Spleen (tissue), 11 donors: ENCODE measurements around the gene KRTAP10-2. TPM values are rescaled to one million over a fixed set of nuclear protein-coding genes. Genes with fewer than 3 reads are reported as not detected.

Experiments used
- DNase-seq: peaks from one replicate; pipeline ENCODE4 v3.0.0-alpha.2; 2020
- H3K27ac ChIP-seq, 8 donors: fragments of 200-600 bp; sonication (generic) in 7 of 8; 1 replicate in 4 of 8; 2 replicates in 4 of 8; pipeline versions ENCODE4 v1.5.0 to v1.8.0; 2016 to 2021; ENCODE audit warnings: inconsistent platforms in 4 of 8, mild to moderate bottlenecking in 4 of 8, moderate library complexity in 1 of 8
- H3K27me3 ChIP-seq, 7 donors: fragments of 200-600 bp; sonication (generic) in 6 of 7; replicated peaks in 1 of 7; 1 replicate in 4 of 7; 2 replicates in 3 of 7; pipeline versions ENCODE4 v1.5.0 to v1.8.0; 2016 to 2021; ENCODE audit warnings: inconsistent platforms in 3 of 7, mild to moderate bottlenecking in 1 of 7
- H3K36me3 ChIP-seq, 6 donors: fragments of 200-600 bp; sonication (generic) in 5 of 6; 1 replicate in 4 of 6; 2 replicates in 2 of 6; pipeline versions ENCODE4 v1.5.0 to v1.8.0; 2016 to 2021; ENCODE audit warnings: inconsistent platforms in 2 of 6
- H3K4me1 ChIP-seq, 6 donors: fragments of 200-600 bp; sonication (generic) in 5 of 6; 1 replicate in 3 of 6; 2 replicates in 3 of 6; pipeline versions ENCODE4 v1.5.0 to v1.8.0; 2016 to 2021; ENCODE audit warnings: inconsistent platforms in 3 of 6
- H3K4me3 ChIP-seq, 8 donors: fragments of 200-600 bp; sonication (generic) in 7 of 8; 1 replicate in 4 of 8; 2 replicates in 4 of 8; pipeline versions ENCODE4 v1.5.0 to v1.8.0; 2016 to 2021; ENCODE audit warnings: inconsistent platforms in 4 of 8, mild to moderate bottlenecking in 4 of 8, moderate library complexity in 2 of 8
- H3K9me3 ChIP-seq, 8 donors: fragments of 200-600 bp; sonication (generic) in 7 of 8; 1 replicate in 4 of 8; 2 replicates in 4 of 8; pipeline versions ENCODE4 v1.5.0 to v1.8.0; 2016 to 2021; ENCODE audit warnings: inconsistent platforms in 4 of 8
- POLR2A ChIP-seq, 3 donors: fragments of 450-650 bp; IDR thresholded peaks; one replicate each; pipeline ENCODE4 v1.5.1; 2017; ENCODE audit warnings: antibody characterized with exemption in 3 of 3, mild to moderate bottlenecking in 1 of 3
- POLR2AphosphoS5 ChIP-seq, 3 donors: sonication (generic); formaldehyde crosslinking; IDR thresholded peaks; one replicate each; pipeline ENCODE4 v1.5.1; 2017; ENCODE audit warnings: antibody characterized with exemption in 3 of 3
- WGBS, 5 donors: extraction: QIAGEN DNeasy Blood & Tissue Kit in 3 of 5; methylation state at CpG; one replicate each; pipeline versions ENCODE4 v1.1.5 to v1.1.7; 2013 to 2018; 5-methylcytosine and 5-hydroxymethylcytosine counted together
- intact Hi-C: fragments of 100-400 bp; cut with DNase I; formaldehyde crosslinking; loops from one replicate; pipeline ENCODE4 v1.15.0; 2023; ENCODE audit warnings: low total_unique reads
- polyA plus RNA-seq, 3 donors: library from polyadenylated mRNA; stranded (reverse); fragments of 200-250 nt; gene quantifications; one replicate each; pipeline ENCODE4 v1.2.1, GENCODE V29; 2013
- total RNA-seq, 7 donors: library from RNA; depleted of rRNA in 3 of 7; stranded (reverse); fragments of >200 nt in 3 of 7; fragmentation: NEBNext Ultra II Directional in 4 of 7; extraction: Animal tissue kit (Norgen Biotek cat#: 25700) in 4 of 7; gene quantifications; one replicate each; pipeline versions ENCODE4 v1.1.0 to v1.2.1, GENCODE V29; 2016 to 2021
- TF ChIP-seq, protein P1 (sequence below), 11 experiments: fragments of 200-600 bp in 7 of 11; fragments of 450-650 bp in 4 of 11; sonication (generic) in 4 of 11; IDR thresholded peaks in 8 of 11; conservative IDR thresholded peaks in 3 of 11; 1 replicate in 7 of 11; 2 replicates in 4 of 11; pipeline versions ENCODE4 v1.4.0 to v1.8.0; 2016 to 2021; ENCODE audit warnings: antibody characterized with exemption in 11 of 11, inconsistent platforms in 4 of 11, mild to moderate bottlenecking in 1 of 11
- donor health status: healthy with polysubstance abuse.
- donor health status: DM: no; HTN: no; CAD: no; lungs with moderate emphysema.
- donor health status: DM: no; HTN: no; CAD: no.
- donor health status: Bipolar disorder and iron deficiency.
- donor health status: healthy.
- donor health status: DM: no; HTN: no; CAD: no.
- donor health status: DM: yes; HTN: yes; CAD: no.

The KRTAP10-2 gene
- total and polyA plus RNA-seq, 10 donors: not detected

DNA sequence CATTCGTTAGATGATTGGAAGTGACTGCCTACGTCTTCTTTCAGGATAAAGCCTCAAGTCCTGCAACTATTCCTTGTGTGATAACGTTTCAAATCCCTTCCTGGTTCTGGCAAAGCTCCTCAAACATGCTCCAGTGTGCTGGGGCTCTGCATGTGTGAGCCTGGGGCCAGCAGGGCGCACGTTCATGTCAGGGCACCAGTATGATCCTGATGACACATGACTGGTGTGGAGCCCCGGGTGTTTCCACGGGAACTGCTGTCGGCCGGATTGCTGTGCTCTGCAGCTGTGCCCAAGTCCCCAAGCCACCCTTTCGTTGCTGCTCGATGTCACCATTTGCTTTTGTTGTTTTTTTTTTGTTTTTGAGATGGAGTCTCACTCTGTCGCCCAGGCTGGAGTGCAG is 32.6 kb downstream of the KRTAP10-2 start:
- DNase-seq: peak; percentile 45
- WGBS, 5 donors: 72 to 86% (median 83%) methylated on average over 12 of the region's 12 CpGs
- intact Hi-C loops: no loop called here

DNA sequence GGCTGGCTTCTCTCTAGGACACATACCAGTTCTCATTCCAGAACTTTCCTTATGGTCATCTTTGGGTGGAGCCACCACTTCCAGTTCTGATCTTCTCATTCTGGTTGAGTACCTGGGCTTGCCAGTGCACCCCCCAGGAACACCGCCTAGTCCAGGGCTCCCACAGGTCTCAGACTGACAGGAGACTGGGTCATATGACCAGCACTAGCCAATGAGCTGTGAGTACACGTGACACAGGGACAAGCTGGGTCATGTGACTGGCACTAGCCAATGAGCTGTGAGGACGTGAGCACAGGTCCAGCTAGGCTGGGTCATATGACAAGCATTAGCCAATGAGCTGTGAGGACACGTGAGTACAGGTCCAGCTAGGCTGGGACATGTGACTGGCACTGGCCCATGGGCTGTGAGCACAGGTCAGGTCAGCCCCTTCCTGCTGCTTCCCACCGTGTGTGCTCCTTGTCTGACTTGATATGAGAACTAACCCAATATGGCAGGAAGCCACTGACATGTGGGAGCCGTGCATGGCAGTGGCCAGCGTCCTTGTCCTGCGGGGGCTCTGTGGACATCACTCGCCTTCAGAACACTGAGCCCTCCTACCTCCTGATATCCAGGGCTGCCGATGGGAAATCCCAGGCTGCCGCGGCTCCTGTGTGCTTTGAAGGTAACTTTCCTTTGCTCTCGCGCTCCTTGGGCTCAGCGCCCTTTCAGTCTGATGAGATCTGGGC is 34.0 kb downstream of the KRTAP10-2 start:
- no peaks in the 10 kb centered on the region for H3K9me3 ChIP-seq
- intact Hi-C loops: no loop called here
- no peaks in the 10 kb centered on the region for H3K36me3 ChIP-seq
- no peak overlapping the region for H3K4me3 ChIP-seq
- H3K27ac ChIP-seq: no peak overlapping the region
- TF ChIP-seq POLR2A (IDR thresholded peaks at IDR 0.05) (no peak), POLR2AphosphoS5 (IDR thresholded peaks at IDR 0.05) (peak in 1 of 3 donors; percentile 36)
- peaks cover 0 to 26% (median 0%) of the 10 kb centered on the region in 7 donors for H3K27me3 ChIP-seq
- WGBS, 5 donors: 77 to 93% (median 81%) methylated on average over 13 to 15 of the region's 15 CpGs
- DNase-seq: peak; percentile 56
- no peaks in the 10 kb centered on the region for H3K4me1 ChIP-seq

More for the DNA sequence above, 32.6 kb downstream of the KRTAP10-2 start:
- no peak overlapping the region for H3K27ac ChIP-seq
- no peaks in the 10 kb centered on the region for H3K4me1 ChIP-seq
- no peaks in the 10 kb centered on the region for H3K9me3 ChIP-seq
- H3K4me3 ChIP-seq: no peak overlapping the region
- H3K27me3 ChIP-seq: peaks cover 0 to 30% (median 0%) of the 10 kb centered on the region in 7 donors
- no peaks in the 10 kb centered on the region for H3K36me3 ChIP-seq
- TF ChIP-seq POLR2A (IDR thresholded peaks at IDR 0.05) (no peak), POLR2AphosphoS5 (IDR thresholded peaks at IDR 0.05) (no peak)
- TF ChIP-seq, protein P1, sequence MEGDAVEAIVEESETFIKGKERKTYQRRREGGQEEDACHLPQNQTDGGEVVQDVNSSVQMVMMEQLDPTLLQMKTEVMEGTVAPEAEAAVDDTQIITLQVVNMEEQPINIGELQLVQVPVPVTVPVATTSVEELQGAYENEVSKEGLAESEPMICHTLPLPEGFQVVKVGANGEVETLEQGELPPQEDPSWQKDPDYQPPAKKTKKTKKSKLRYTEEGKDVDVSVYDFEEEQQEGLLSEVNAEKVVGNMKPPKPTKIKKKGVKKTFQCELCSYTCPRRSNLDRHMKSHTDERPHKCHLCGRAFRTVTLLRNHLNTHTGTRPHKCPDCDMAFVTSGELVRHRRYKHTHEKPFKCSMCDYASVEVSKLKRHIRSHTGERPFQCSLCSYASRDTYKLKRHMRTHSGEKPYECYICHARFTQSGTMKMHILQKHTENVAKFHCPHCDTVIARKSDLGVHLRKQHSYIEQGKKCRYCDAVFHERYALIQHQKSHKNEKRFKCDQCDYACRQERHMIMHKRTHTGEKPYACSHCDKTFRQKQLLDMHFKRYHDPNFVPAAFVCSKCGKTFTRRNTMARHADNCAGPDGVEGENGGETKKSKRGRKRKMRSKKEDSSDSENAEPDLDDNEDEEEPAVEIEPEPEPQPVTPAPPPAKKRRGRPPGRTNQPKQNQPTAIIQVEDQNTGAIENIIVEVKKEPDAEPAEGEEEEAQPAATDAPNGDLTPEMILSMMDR (IDR thresholded peaks at IDR 0.05 in 8 of 11, conservative IDR thresholded peaks at IDR 0.05 in 3 of 11): no peak

DNA sequence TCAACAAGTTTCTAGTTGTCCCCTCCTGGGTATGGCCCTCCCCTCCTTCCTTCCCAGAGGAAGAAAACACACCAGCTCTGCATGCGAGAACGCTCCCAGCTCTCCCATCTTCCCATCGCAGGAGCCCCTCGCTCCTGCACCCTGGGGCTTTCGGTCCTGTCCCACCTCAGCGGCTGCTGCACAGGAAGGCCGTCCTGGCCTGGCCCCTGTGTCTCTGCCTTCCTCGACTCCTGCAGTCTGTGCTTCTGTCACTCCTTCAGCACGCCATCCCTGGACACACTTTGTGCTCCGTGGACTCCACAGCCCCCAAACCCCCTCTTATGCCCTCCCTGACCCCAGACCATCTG is 34.5 kb downstream of the KRTAP10-2 start:
- Histone ChIP-seq H3K27ac (no peak overlapping the region), H3K27me3 (peaks cover 0 to 21% (median 0%) of the 10 kb centered on the region in 7 donors), H3K4me1 (no peaks in the 10 kb centered on the region), H3K4me3 (no peak overlapping the region), H3K9me3 (no peaks in the 10 kb centered on the region), H3K36me3 (no peaks in the 10 kb centered on the region)
- peak; percentile 47 for DNase-seq
- WGBS, 5 donors: 85 to 92% (median 88%) methylated on average over 10 of the region's 10 CpGs
- TF ChIP-seq POLR2AphosphoS5 (IDR thresholded peaks at IDR 0.05) (no peak), POLR2A (IDR thresholded peaks at IDR 0.05) (no peak)
- TF ChIP-seq, protein P1 (IDR thresholded peaks at IDR 0.05 in 8 of 11, conservative IDR thresholded peaks at IDR 0.05 in 3 of 11): no peak
- intact Hi-C loops: no loop called here

DNA sequence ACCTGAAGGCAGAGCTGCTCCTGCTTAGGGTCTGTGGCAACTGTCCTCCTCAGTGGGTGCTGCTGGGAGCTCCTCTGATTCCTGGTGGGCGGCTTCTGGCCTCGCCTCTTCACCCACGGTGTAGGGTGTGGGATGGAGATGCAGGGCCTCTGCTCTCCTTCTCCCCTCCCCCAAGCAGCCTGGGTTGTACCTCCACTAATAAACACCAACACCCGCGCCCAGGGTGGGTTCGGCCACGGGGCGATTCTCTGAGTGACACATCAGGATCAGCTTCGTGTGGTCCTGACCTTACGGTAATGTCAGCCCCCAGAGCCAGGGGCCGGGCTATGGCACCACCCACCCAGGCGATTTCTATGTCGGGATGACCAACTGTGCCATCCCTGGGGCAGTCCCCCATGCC is 35.0 kb downstream of the KRTAP10-2 start:
- no peak overlapping the region for H3K27ac ChIP-seq
- intact Hi-C loops: no loop called here
- no peak for TF ChIP-seq POLR2AphosphoS5 (IDR thresholded peaks at IDR 0.05)
- TF ChIP-seq, protein P1 (IDR thresholded peaks at IDR 0.05 in 8 of 11, conservative IDR thresholded peaks at IDR 0.05 in 3 of 11): no peak
- TF ChIP-seq POLR2A (IDR thresholded peaks at IDR 0.05): no peak

More for the DNA sequence above, 35.0 kb downstream of the KRTAP10-2 start:
- Histone ChIP-seq H3K36me3 (no peaks in the 10 kb centered on the region), H3K27me3 (peaks cover 0 to 17% (median 0%) of the 10 kb centered on the region in 7 donors), H3K4me3 (no peak overlapping the region), H3K9me3 (no peaks in the 10 kb centered on the region), H3K4me1 (peaks cover 0 to under 1% (median 0%) of the 10 kb centered on the region in 6 donors)
- no peak for DNase-seq
- 83 to 88% (median 87%) methylated on average over 8 to 13 of the region's 13 CpGs for WGBS, 5 donors
